Measurements from ENCODE around the gene LRRC63.

Gene LRRC63

DNA sequence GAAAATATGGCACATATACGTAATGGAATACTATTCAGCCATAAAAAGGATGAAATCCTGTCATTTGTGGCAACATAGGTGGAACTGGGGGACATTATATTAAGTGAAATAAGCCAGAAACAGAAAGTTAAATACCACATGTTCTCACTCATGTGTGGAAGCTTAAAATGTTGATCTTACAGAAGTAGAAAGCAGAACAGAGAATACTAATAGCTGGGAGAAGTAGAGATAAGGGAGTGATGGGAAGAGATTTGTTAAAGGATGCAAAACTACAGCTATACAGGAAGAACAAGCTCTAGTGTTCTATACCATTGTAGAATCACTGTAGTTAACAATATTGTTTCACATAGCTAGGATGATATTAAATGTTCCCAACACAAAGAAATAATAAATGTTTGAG lies 107.3 kb downstream of the LRRC63 start:
- H3K4me3 ChIP-seq (ENCODE audit: low read depth, low read length): no peak overlapping the region
- no peak for DNase-seq (ENCODE audit: low read depth)
- TF ChIP-seq, protein P1, sequence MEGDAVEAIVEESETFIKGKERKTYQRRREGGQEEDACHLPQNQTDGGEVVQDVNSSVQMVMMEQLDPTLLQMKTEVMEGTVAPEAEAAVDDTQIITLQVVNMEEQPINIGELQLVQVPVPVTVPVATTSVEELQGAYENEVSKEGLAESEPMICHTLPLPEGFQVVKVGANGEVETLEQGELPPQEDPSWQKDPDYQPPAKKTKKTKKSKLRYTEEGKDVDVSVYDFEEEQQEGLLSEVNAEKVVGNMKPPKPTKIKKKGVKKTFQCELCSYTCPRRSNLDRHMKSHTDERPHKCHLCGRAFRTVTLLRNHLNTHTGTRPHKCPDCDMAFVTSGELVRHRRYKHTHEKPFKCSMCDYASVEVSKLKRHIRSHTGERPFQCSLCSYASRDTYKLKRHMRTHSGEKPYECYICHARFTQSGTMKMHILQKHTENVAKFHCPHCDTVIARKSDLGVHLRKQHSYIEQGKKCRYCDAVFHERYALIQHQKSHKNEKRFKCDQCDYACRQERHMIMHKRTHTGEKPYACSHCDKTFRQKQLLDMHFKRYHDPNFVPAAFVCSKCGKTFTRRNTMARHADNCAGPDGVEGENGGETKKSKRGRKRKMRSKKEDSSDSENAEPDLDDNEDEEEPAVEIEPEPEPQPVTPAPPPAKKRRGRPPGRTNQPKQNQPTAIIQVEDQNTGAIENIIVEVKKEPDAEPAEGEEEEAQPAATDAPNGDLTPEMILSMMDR (IDR thresholded peaks at IDR 0.05; ENCODE audit: low read depth, low read length, missing control alignments): no peak
- in situ Hi-C loops (cut with HindIII; ENCODE audit: low sequenced_read_pairs): no loop called here

DNA sequence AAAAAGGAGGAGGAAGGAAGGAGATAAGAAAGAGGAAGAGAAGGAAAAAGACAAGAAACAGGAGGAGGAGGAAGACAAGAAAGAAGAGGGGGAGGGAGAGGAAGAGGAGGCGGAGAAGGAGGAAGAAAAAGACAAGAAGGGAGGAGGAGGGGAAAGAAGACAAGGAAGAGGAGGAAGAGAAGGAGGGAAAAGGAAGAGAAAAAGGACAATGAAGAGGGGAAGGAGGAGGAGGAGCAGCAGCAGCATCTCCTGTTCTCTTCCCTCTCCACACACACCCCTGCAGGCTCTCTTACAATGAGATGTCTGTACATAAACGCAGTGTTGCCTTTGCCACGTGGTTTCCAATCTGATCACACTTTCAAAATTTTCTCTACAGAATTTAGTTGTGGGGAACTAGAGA lies 108.7 kb downstream of the LRRC63 start:
- in situ Hi-C loops (cut with HindIII; ENCODE audit: low sequenced_read_pairs): no loop called here
- no peak overlapping the region for H3K4me3 ChIP-seq (ENCODE audit: low read depth, low read length)
- no peak for DNase-seq (ENCODE audit: low read depth)
- TF ChIP-seq, protein P1 (IDR thresholded peaks at IDR 0.05; ENCODE audit: low read depth, low read length, missing control alignments): no peak

DNA sequence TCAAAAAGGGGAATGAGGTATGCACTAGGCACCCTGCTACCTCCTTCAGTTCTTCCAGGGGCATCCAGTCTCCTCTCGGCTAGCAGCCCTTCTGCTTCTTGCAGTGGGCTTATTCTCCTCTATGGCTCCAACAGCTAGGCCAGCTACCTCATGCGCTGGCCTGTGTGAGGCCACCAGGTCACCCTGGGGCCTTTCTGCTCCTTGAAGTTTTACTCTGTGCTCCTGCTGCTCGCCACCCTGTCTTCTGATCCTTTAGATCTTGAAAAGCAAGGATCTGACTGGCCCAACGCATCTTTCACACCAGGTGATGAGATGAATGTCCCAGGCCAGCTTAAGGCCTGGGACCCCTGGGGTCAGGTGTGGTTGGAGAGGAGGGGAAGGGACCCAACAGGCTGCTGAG lies 109.1 kb downstream of the LRRC63 start:
- H3K4me3 ChIP-seq (ENCODE audit: low read depth, low read length): no peak overlapping the region
- DNase-seq (ENCODE audit: low read depth): no peak
- in situ Hi-C loops (cut with HindIII; ENCODE audit: low sequenced_read_pairs): no loop called here
- TF ChIP-seq, protein P1 (IDR thresholded peaks at IDR 0.05; ENCODE audit: low read depth, low read length, missing control alignments): no peak

DNA sequence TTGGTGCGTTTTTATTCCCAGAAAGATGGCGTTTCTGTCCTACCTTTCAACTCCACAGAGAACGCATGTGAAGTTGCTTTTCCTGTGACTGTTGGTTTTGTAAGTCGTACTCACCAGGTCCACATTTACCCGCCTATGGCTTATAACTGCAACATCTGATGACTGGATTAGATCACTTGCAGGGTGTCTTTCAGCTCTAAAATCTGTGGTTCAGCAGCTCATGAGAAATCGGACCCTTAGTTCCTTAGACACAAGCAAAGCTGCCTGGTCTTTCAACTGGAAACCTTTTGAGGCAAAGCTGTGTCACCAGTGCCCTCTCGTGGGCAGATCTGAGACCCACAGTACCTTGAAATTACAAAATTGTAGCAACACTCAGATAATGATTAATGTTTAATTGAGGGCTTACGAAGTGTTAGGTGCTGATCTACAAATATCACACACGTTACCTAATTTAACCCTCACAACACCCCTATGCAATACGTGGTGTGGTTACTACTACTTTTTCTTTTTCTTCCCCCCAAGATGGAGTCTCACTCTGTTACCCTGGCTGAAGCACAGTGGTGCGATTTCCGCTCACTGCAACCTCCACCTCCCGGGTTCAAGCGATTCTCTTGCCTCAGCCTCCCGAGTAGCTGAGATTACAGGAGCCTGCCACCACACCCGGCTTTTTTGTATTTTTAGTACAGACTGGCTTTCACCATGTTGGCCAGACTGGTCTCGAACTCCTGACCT lies 109.9 kb downstream of the LRRC63 start:
- in situ Hi-C loops (cut with HindIII; ENCODE audit: low sequenced_read_pairs): no loop called here
- TF ChIP-seq, protein P1 (IDR thresholded peaks at IDR 0.05; ENCODE audit: low read depth, low read length, missing control alignments): peak; percentile 87
- no peak overlapping the region for H3K4me3 ChIP-seq (ENCODE audit: low read depth, low read length)
- DNase-seq (ENCODE audit: low read depth): peak; percentile 47

DNA sequence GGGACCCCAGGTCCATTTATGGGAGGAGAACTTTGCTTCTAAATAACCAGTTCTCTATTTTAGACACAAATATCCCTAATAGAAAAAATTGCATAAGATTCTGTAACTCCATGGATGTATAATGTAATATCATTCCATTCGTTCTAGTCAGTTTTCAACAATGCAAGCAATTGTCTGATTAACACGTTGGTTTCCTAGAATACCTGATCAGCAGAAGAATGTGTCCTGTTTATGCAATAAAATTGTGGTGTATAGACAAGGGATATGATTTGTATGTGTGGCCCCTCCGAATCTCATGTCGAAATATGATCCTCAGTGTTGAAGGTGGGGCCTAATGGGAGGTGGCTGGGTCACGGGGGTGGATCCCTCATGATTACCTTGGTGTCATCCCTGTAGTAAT lies 113.2 kb downstream of the LRRC63 start:
- TF ChIP-seq, protein P1 (IDR thresholded peaks at IDR 0.05; ENCODE audit: low read depth, low read length, missing control alignments): no peak
- in situ Hi-C loops (cut with HindIII; ENCODE audit: low sequenced_read_pairs): no loop called here
- DNase-seq (ENCODE audit: low read depth): no peak
- H3K4me3 ChIP-seq (ENCODE audit: low read depth, low read length): no peak overlapping the region
